ENCODE data around the gene TPK1.

TPK1 gene

GRCh38 chr7:144518360-144518759, 317.5 kb downstream of the TPK1 start:
- no peak for DNase-seq

GRCh38 chr7:144517749-144518148, 318.1 kb downstream of the TPK1 start:
- DNase-seq, result no peak

GRCh38 chr7:144516729-144517525, 318.9 kb downstream of the TPK1 start:
- peak; percentile 10 for DNase-seq

- DNase-seq, result peak; percentile 58
Measured at GRCh38 chr7:144513334-144513733, 322.5 kb downstream of the TPK1 start.

GRCh38 chr7:144510621-144511020, 325.2 kb downstream of the TPK1 start:
- DNase-seq, result no peak

- no peak for DNase-seq
Measured at GRCh38 chr7:144508702-144509101, 327.2 kb downstream of the TPK1 start.

GRCh38 chr7:144503215-144503614, 332.6 kb downstream of the TPK1 start:
- no peak for DNase-seq

GRCh38 chr7:144500225-144500624, 335.6 kb downstream of the TPK1 start:
- no peak for DNase-seq

GRCh38 chr7:144497282-144497681, 338.6 kb downstream of the TPK1 start:
- DNase-seq, result no peak

- no peak for DNase-seq
Measured at GRCh38 chr7:144494355-144494754, 341.5 kb downstream of the TPK1 start.

- DNase-seq, result no peak
Measured at GRCh38 chr7:144489504-144489903, 346.3 kb downstream of the TPK1 start.

- no peak for DNase-seq
Measured at GRCh38 chr7:144488977-144489376, 346.9 kb downstream of the TPK1 start.

- peak; percentile 9 for DNase-seq
Measured at GRCh38 chr7:144487901-144488300, 348.0 kb downstream of the TPK1 start.

GRCh38 chr7:144484445-144484844, 351.4 kb downstream of the TPK1 start:
- no peak for DNase-seq

- no peak for DNase-seq
Measured at GRCh38 chr7:144483189-144483588, 352.7 kb downstream of the TPK1 start.

GRCh38 chr7:144481833-144482232, 354.0 kb downstream of the TPK1 start:
- DNase-seq, result no peak

GRCh38 chr7:144477348-144477747, 358.5 kb downstream of the TPK1 start:
- no peak for DNase-seq

GRCh38 chr7:144474800-144475615, 360.8 kb downstream of the TPK1 start:
- DNase-seq, result no peak

- no peak for DNase-seq
Measured at GRCh38 chr7:144474363-144474762, 361.5 kb downstream of the TPK1 start.

- no peak for DNase-seq
Measured at GRCh38 chr7:144473908-144474307, 361.9 kb downstream of the TPK1 start.

GRCh38 chr7:144470078-144470477, 365.8 kb downstream of the TPK1 start:
- no peak for DNase-seq

- DNase-seq, result no peak
Measured at GRCh38 chr7:144468990-144469732, 366.7 kb downstream of the TPK1 start.

GRCh38 chr7:144459635-144460034, 376.2 kb downstream of the TPK1 start:
- DNase-seq, result no peak

- DNase-seq, result no peak
Measured at GRCh38 chr7:144455040-144455404, 380.8 kb downstream of the TPK1 start.
